ENCODE results near the gene PNMA8B.
A peak's percentile ranks its signal among the peaks of the same experiment; 100 is the strongest.

The PNMA8B gene

DNA sequence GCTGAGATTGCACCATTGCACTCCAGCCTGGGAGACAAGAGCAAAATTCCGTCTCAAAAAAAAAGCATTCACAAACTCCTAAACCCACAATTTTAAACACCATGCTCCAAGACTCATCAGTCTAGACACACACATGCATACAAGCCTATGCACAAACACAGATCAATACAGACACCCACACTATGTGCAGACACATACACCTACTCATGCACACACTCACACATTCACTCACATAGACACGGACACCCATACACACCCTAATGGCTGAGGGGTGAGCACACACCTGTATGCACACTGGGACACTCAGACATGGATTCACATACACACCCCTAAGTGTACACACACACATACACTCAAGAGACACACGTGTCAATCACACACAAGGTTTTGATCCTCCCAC lies 9.3 kb downstream of the PNMA8B start:
- no peak for DNase-seq

DNA sequence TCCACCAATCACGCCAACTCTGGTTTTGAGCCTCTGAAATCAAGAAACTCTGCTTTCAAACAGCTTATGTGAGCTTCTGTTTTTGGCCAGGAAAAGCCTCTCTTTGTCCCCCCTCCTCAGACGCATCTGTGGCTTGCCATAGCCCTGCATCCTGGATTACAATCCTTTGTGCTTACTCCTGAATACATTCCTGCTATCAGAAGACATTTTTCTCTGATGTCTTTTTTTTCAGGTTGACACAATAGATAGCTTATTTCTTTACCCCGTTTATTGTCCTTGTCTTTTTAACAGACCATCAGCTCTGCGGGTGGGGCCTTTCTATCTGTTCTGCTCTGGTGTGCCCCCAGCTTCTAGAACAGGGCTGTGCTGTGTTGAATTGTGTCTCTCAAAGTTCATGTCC lies 11.0 kb downstream of the PNMA8B start:
- DNase-seq: no peak

DNA sequence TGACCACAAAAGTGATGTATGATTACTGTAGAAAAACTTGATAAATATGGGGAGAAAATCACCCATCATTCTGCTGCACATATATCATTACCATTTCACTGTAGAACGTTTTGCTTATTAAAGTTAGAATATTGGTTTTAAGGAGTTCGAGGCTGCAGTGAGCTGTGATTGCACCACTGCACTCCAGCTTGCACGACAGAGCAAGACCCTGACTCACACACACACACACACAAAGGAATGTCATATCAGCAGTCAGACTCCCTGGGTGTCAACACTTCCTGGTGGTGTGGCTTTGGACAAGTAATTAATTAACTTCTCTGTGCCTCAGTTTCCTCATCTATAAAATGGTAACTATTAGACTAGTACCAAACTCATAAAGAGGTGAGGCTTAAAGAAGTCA lies 13.0 kb downstream of the PNMA8B start:
- no peak for DNase-seq

DNA sequence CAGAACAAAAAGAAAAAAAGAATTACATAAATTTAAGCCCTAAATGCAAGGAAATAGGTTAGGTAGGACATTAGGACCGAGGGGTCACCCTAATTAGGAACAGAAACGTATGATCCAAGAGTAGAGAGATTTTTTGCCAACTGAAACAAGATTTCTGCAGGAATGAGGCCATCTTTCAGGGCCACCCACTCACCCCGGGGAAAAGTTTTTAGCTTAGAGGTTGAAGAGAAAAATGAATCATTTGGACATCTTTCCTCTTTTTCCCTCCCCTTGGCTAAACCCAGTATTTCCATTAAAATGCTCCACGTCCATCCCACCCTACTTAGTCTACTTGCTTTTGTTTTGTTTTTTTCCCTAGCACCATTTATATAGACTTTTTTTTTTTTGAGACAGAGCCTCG lies 13.7 kb downstream of the PNMA8B start:
- DNase-seq: no peak

DNA sequence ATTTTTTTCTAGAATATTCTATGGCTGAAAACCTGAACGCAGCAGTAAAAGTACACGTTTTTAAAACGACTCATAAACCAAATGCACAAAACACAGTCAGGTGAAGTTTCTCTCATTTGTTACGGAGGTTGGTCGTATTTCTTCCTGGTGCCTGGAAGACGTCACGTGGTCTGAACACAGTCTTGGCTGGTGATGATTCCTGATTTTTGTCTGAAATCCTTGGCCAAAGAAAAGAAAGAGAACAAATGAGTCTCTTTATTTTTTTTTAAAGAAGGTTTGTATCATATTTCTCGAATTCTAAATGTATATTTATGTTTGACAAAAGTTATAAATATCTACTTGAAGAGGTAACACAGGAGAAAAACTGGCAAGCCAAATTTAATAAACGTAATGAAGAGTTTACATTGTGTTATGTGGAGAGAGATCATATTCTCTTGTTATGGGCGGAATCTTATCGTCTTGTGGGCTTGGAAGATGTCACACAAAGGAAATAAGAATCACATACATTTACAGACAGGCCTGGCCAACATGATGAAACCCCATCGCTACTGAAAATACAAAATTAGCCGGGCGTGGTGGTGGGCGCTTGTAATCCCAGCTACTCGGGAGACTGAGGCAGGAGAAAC lies 14.3 kb downstream of the PNMA8B start:
- no peak for DNase-seq

DNA sequence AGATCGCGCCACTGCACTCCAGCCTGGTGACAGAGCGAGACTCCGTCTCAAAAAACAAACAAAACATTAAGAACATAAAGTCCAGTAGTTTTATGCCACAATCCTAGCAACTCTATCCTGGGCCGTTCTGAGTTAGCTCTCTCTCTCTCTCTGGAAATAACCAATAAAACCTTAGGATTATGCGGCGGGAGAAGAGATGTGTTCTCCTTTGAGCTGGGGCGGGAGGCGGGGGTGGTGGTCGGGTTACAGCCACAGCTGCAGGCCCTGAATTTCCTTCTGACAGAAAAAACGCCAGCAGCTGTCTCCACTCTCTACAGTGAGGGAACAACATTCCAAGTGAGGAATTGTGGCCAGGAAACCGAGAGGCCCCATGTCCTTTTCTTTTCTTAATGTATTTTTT lies 15.3 kb downstream of the PNMA8B start:
- peak; percentile 39 for DNase-seq

DNA sequence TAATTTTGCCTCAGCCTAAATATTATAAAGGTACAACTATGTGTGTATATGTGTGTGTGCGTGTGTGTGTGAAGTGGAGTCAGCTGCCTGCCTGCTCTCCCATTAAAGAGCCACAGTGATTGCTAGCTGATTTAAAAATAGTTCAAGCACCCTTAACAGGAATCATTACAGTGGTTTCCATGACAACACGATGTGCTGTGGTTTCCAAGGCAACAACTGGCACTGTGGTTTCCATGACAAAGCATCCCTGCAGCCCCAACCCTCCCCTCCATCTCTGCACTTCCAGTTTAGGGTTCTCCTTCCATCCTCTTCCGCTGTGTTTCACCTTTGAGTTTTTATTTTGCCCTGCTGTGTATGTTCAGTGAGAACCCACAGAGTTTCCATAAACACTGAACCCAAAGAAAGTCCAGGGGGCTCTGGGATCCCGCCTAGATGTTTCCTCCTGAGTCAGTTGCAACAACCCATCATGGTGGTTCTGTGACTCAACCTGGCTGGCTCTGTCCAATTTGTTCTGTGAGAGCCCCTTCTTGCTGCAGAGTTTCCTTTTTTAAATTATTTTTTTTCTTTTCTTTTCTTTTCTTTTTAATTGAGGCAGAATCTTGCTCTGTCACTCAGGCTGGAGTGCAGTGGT lies 17.2 kb downstream of the PNMA8B start:
- DNase-seq: peak; percentile 57

DNA sequence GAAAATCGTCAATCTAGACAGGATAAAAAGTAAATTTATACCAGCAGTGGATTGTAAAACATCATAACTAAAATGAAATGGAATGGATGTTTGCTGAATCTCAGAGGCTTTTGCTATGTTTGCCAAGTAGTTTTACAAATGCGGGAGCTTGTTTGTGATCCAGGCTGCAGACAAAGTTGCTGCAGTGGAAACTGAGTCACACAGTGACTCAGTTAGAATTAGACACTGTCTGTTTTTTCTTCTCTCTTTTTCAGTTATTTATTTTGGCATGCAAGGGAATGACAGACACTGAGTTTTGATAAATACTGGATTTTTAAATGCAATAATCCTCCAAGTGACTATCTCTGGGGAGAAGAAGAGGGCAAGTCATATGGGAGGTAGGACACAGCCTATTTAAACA lies 19.7 kb downstream of the PNMA8B start:
- DNase-seq: no peak

DNA sequence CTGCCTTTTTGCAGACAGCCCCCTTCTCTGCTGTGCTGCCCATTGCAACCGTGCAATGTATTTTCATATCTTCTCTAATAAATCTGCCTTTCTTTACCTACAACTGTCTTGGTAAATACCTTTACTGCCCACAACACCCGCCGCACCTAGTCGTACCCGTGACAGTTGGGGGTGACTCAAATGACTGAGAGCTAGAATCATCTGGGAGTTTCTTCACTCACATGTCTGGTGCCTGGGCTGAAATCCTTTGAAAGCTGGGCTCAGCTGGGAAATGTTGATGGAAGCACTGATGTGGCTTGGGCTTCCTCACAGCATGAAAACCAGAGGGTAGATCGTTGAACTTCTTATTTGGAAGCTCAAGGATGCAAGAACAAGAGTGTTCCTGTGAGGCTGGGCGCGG lies 21.5 kb downstream of the PNMA8B start:
- no peak for DNase-seq

DNA sequence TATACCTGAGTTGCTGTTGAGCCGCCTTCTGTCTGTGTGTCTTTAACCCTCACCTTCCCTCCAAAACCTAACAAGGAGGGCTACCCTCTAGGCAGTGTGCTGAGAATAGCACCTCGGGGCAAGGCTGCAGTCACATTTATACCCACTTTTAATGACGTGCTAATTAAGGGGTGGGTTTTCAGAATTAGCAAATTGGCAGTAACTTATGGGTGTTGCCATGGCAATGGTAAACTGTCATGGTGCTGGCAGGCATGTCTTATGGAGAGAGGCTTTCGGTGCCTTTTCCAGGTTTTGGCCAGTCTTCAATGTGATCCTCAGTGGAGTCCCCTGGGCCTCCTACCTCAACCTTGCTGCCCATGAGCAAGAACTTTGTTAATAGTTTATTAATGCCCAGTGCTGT lies 23.1 kb downstream of the PNMA8B start:
- DNase-seq: no peak

DNA sequence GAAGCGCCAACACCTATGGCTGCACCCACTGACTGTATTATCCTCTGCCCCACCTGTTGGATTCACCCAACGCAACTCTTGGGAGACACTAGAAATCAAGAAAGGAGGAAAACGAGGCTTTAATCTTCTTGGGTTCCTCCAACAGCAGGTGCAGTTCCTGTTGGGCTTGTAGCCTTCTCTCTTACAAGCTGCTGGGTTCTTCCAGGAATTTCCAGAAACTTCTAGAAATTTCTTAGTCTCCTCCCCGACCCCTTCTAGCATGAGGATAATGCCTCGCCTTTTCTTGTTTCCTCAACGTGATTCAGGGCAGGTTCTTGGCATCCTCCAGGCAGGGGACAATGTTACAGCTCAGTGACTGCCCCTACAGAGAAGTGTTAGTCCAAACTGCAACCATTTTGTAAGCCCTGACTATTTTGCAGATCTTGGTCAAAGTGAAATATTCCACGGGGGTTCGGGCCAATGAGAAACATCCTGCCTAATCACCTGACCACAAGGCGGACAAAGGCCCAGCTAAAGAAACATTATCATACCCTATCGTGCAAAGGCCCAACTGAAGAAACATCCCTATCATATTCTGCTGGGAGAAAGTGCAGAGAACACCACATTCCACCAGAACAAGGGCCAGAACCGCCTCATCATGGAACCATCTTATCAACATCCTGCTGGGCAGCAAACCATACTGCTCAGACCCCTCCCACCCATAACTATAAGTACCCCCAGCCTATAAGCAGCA lies 23.7 kb downstream of the PNMA8B start:
- no peak for DNase-seq

DNA sequence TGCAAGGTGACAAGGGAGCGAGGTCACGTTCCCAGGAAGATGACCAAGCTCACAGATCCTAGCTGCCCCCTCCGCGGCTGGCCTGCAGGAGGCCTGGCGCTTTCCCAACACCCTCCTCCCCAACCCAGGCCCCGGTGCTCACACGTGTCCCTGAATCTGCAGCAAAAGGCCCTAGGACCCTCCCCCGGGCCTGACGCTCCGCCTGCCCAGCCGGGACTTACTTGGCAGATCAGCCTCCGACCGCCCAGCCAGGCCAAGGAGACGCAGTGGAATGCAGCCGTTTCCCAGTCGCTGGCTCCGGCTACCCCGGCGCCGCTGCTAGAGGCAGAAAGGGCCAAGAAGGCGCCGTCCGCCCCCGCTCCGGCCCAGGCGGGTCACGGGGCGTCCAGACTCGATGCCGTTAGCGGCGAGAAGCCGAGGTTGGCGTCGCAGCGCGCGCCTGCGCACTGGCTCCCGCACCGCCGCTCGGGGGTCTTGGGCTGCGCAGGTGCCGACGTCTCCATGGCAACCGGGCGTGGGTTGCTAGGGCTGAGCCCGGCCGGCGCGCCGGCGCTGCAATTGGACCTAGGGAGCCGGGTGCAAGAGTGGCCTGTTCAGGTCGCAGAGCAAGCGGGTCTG lies 24.4 kb downstream of the PNMA8B start, which contains the start of gene PNMA8A:
Gene PNMA8A (minus strand): TSS at position 448 of the 618 bp plus-strand sequence. CDS start 528 bp downstream, outside the sequence.
- DNase-seq: peak; percentile 72

DNA sequence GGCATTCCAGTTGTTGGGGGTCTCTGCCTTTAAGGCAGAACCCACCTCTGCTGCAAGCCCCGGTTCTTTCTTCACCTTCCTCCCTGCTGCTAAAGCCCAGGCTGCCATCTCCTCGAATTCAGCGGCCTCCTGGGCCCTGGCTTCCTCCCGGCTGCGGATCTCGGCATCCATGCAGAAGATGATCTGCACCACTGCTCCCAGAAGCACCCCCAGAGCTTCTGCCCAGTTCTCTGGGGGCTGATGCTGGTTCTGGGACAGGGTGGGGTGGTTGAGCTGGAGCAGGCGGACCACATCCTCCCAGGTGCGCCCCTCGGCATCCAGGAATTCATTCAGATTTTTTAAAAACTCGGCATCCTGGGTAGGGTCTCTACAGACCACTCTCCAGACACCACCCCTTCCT lies 25.3 kb downstream of the PNMA8B start:
- DNase-seq: no peak

DNA sequence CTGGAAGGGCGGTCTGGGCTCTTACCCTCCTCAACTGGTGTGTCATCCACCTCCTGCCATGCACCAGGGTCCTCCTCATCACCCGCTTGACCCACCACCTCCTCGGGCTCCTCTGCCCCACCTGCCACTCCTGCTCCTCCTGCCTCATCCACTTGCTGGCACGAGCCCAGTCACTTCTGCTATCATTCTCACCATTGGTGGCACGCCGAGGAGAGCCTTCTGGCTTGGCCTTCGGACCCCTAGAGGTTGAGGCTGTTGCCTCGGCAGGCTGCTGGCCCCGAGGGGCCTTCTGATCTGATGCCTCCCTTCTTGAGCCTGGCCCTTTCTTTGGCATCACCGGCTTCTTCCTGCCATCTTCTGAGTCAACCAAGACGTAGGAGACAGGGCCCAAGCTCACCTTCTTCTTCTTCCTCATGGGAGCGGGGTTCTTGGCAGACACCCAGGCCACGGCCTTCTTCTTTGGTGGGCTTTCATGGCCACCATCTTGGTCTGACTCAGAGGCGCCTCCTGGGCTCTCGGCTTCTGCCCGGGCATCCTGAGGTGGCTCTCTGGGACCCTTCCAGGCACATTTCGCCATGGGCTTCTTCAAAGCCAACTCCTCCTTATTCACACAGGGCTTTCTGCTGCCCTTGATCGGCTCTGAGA lies 26.0 kb downstream of the PNMA8B start:
- DNase-seq: no peak

DNA sequence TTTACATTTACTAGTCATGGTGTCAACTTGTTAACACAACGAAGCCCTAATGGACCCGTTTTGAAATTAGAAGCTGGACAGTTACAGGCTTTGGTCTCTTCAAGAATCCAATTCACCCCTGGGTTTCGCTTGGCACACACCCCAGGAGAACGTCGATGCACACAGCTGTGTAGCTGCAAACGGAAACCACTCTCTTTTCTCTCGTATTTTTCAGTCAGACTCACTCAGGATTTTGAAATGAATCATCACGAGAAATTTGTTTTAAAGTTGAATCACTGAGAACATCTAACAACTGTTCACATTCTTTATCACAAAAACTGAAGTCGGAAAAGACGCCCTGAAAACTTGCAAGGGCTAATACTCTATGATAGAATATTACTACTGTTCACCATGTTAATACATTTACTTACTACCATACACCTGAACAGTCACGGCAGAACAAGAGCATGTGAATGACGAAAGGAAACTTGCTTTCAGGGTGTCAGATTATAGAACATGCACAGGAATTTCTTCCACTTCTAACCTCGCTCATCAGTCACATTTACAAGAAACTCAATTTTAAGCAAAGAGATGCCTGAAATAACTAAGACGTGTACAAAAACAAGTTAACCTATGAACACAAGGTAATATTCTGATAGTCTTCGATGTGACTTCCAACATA lies 29.0 kb downstream of the PNMA8B start:
- no peak for DNase-seq

DNA sequence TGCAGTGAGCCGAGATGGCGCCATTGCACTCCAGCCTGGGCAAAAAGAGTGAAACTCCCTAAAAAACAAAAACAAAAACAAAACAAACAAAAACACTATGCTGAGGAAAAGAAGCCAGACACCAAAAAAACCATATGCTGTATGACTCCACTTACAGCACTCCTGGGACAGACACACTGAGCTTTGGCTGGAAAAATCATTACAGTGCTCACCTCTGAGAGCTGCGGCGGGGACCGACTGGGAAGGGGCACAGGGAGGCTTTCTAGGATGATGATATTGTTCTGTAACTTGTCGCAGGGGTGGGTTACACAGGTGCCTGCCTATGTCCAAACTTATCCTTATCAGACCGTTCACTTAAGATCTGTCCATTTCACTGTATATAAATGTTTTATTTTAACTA lies 32.2 kb downstream of the PNMA8B start:
- DNase-seq: no peak

DNA sequence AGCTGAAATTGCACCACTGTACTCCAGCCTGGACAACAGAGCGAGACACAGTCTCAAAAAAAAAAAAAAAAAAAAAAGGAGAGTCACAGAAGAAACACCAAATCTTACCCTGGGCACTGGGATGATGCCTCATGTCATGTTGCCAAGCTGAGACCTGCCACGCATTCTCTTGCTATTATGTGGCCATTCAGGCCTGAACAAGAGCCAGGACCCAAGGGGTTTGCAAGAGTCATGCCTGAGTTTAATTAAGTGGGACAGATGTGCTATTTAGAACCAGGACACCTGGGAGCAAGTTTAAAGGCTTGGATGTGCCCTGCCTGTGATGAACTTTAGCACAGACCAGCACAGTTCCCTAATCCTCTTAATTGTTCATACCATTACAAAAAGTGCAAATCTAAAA lies 34.1 kb downstream of the PNMA8B start:
- peak; percentile 16 for DNase-seq

DNA sequence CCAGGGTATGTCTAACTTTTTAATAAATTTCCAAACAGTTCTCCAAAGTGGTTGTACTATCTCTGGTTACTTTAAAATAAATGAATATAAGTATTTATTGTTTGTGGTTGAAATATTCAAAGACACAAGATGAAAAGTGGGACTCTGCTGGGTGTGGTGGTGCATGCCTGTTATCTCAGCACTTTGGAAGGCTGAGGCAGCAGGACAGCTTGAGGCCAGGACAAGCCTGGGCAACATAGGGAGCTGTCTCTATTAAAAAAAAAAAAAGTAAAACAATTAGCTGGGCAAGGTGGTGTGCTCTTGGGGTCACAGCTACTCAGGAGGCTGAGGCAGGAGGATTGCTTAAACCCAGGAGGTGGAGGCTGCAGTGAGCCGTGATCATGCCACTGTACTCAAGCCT lies 34.7 kb downstream of the PNMA8B start:
- no peak for DNase-seq

DNA sequence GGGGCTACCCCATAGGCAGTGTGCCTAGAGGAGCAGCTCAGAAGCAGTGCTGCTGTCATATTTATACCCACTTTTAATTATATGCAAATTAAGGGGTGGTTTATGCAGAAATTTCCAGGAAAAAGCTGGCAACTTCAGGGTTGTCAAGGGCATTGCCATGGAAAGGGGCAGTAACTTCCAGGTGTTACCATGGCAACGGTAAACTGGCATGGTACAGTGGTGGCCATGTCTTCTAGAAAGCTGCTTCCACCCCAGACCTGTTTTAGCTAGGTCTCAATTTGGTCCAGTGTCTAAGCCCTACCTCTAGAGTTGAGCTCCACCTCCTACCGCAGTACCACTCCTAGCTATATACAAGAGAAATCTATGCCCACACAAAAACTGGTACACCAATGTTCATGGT lies 35.6 kb downstream of the PNMA8B start:
- DNase-seq: no peak

DNA sequence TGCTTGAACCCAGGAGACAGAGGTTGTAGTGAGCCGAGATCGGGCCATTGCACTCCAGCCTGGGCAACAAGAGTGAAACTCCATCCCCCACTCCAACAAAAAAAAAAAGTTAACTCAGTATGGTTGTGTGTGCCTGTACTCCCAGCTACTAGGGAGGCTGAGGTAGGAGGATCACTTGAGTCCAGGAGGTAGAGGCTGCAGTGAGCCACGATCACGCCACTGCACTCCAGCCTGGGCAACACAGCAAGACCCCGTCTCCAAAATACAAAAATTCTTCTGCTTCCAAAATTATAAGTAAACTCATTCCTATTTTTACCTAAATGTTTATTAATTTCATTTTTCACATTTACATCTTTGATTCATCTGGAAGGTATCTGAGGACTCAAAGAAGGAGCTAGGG lies 38.7 kb downstream of the PNMA8B start:
- DNase-seq: no peak

DNA sequence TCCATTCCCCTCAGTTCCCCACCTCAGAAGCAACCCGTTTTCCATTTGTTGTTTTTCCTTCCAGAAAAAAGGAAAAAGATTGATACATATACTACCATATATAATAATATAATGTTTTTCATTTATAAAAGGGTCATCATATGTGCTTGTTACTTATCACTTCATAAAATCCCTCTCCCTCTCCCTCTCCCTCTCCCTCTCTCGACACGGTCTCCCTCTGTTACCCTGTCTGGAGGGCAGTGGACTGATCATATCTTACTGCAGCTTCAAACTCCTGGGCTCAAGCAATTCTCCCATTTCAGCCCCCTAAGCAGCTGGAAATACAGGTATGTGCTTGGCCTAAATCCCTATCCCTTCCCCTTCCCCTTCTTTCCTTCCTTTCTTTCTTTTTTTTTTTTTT lies 41.4 kb downstream of the PNMA8B start:
- no peak for DNase-seq

DNA sequence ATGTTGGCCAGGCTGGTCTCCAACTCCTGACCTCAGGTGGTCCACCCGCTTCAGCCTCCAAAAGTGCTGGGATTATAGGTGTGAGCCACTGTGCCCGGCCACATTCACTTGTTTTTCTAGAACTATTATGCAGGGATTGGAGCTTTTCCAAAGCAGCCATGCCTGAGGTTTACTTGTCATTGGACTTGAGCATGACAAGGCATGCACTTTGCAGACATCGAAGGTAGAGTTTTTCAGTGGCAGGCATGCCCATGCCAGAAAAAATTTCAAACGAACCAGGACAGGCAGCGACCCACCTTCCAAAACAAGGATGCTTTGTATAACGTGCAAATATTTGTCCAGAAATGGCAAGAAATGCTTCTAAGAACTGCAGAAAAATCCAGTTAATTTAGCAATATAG lies 42.0 kb downstream of the PNMA8B start:
- DNase-seq: peak; percentile 15

DNA sequence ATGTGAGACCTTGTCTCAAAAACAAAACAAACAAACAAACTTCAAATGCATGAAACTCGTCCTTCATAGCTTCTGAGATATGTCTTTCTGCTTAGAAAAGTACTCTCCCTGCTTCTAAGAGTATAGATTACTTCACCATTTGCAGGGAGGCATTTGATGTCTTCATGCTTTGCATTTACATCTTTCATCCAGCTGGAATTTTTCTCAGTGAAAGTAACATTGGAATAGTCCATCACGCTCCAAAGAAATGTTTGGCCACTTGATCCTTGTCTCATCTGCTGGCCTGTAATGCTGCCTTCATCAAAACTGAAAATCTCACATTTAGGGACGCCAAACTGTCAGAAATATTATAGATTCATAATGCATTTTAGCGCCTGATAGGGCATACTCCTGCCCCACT lies 43.5 kb downstream of the PNMA8B start:
- DNase-seq: no peak

Measured in NCI-H1694 (cell line).